Measurements from ENCODE around the gene CACNA1S. TPM values are rescaled to one million over a fixed set of nuclear protein-coding genes. Genes with fewer than 3 reads are reported as not detected.

Gene CACNA1S
- total and polyA plus RNA-seq, 2 donors (not counting 1 experiment from before 2014, with no cell fraction given) = not detected

GRCh38 chr1:200998323-200998722 is 113.9 kb downstream of the CACNA1S start:
- Histone ChIP-seq H2AFZ (ENCODE audit: insufficient read depth, low read depth, low read length, poor library complexity, severe bottlenecking) (no peak overlapping the region), H4K20me1 (ENCODE audit: control insufficient read depth, insufficient read depth, low read length, poor library complexity, severe bottlenecking) (peaks cover 6% of the 10 kb centered on the region), H3K4me2 (replicated peaks; ENCODE audit: low read depth, low read length, poor library complexity, severe bottlenecking) (no peak overlapping the region), H3K27me3 (replicated peaks in 1 of 4; ENCODE audit: control extremely low read depth in 1 of 4, control insufficient read depth in 3 of 4, insufficient read depth in 4 of 4, low read length in 3 of 4) (no peaks in the 10 kb centered on the region), H3K27ac (ENCODE audit: low read length in 2 of 2) (no peak overlapping the region), H3K9ac (ENCODE audit: low read length) (no peak overlapping the region), H3K79me2 (ENCODE audit: control insufficient read depth, insufficient read depth, low read length) (no peaks in the 10 kb centered on the region), H3K36me3 (replicated peaks in 1 of 2; ENCODE audit: control extremely low read depth in 1 of 2, control insufficient read depth in 1 of 2, extremely low read depth in 1 of 2, insufficient read depth in 2 of 2, low read length in 1 of 2) (peaks cover 0 to 87% of the 10 kb centered on the region in 2 experiments), H3K4me1 (ENCODE audit: control insufficient read depth in 2 of 2, insufficient read depth in 2 of 2, low read length in 2 of 2) (no peaks in the 10 kb centered on the region), H3K4me3 (ENCODE audit: control extremely low read depth in 1 of 5, extremely low read depth in 1 of 5, insufficient read depth in 1 of 5, low read depth in 2 of 5, low read length in 4 of 5) (no peak overlapping the region), H3K9me3 (ENCODE audit: control extremely low read depth in 1 of 3, control insufficient read depth in 2 of 3, insufficient read depth in 1 of 3, low read length in 2 of 3) (no peaks in the 10 kb centered on the region)
- no peak overlapping the region for H3K4me3 Mint-ChIP-seq
- no peak overlapping the region for H3K27ac Mint-ChIP-seq
- no peaks in the 10 kb centered on the region for H3K27me3 Mint-ChIP-seq
- POLR2A ChIA-PET = interaction anchor here (0.6 kb wide), 1 partner anchor 29 kb away, joined by 3 read pairs; no protein-coding TSS in a partner anchor
- WGBS (ENCODE audit: insufficient coverage) = over 99% methylated on average over 14 of the region's 16 CpGs
- no peak for ATAC-seq (ENCODE audit: low read depth)
- intact Hi-C loops (cut with micrococcal nuclease) = no loop called here
- CTCF ChIA-PET = interaction anchor here (1.1 kb wide), 1 partner anchor 19 kb away, joined by 3 read pairs; no protein-coding TSS in a partner anchor
- no peak for DNase-seq
- no peaks in the 10 kb centered on the region for H3K9me3 Mint-ChIP-seq (ENCODE audit: insufficient read depth)
- TF ChIP-seq, protein P1, sequence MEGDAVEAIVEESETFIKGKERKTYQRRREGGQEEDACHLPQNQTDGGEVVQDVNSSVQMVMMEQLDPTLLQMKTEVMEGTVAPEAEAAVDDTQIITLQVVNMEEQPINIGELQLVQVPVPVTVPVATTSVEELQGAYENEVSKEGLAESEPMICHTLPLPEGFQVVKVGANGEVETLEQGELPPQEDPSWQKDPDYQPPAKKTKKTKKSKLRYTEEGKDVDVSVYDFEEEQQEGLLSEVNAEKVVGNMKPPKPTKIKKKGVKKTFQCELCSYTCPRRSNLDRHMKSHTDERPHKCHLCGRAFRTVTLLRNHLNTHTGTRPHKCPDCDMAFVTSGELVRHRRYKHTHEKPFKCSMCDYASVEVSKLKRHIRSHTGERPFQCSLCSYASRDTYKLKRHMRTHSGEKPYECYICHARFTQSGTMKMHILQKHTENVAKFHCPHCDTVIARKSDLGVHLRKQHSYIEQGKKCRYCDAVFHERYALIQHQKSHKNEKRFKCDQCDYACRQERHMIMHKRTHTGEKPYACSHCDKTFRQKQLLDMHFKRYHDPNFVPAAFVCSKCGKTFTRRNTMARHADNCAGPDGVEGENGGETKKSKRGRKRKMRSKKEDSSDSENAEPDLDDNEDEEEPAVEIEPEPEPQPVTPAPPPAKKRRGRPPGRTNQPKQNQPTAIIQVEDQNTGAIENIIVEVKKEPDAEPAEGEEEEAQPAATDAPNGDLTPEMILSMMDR (IDR thresholded peaks at IDR 0.05) = no peak
- TF ChIP-seq EZH2 (IDR thresholded peaks at IDR 0.05; ENCODE audit: borderline replicate concordance, insufficient read depth, low read depth, low read length, poor library complexity, severe bottlenecking) = no peak
- peaks cover 3% of the 10 kb centered on the region for H3K4me1 Mint-ChIP-seq

DNA sequence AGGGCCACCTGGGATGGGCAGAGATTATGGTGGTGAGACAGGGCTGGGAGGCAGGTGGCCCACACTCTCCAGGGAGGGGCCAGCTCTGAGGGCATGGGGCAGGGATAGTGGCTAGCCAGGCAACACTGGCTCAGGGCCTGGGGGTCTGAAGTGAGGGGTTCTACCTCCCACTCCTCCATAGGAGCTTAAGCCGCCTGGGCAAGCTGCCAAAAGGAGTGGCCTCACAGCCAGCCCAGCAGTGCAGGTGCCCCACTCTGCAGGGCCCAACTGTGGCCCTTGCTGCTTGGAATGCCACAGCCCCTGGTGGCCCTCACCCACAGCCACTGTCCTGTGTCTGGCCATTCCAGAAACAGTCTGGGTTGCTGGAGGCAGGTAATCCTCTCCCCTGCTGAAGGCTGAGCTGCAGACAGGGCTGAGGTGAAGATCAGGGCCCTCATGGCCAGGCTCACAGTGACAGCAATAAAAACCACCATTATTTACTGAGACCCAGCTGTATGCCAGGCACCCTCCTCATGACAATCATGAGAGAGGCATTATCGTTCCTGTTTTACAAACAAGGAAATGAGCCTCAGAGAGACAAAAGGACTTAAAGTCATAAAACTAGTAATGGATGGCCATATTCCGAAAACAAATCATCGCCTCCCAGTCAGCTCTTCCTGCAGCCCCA is 119.7 kb downstream of the CACNA1S start:
- H3K79me2 ChIP-seq (ENCODE audit: control insufficient read depth, insufficient read depth, low read length) = no peaks in the 10 kb centered on the region
- ATAC-seq (ENCODE audit: low read depth) = no peak
- H3K27me3 ChIP-seq (replicated peaks in 1 of 4; ENCODE audit: control extremely low read depth in 1 of 4, control insufficient read depth in 3 of 4, insufficient read depth in 4 of 4, low read length in 3 of 4) = no peaks in the 10 kb centered on the region
- Mint-ChIP-seq H3K27ac (no peak overlapping the region), H3K4me3 (no peak overlapping the region), H3K27me3 (no peaks in the 10 kb centered on the region), H3K4me1 (no peaks in the 10 kb centered on the region), H3K9me3 (ENCODE audit: insufficient read depth) (no peaks in the 10 kb centered on the region)
- peaks cover 1 to 95% of the 10 kb centered on the region in 2 experiments for H3K36me3 ChIP-seq (replicated peaks in 1 of 2; ENCODE audit: control extremely low read depth in 1 of 2, control insufficient read depth in 1 of 2, extremely low read depth in 1 of 2, insufficient read depth in 2 of 2, low read length in 1 of 2)
- no peak overlapping the region for H3K27ac ChIP-seq (ENCODE audit: low read length in 2 of 2)
- H3K4me1 ChIP-seq (ENCODE audit: control insufficient read depth in 2 of 2, insufficient read depth in 2 of 2, low read length in 2 of 2) = no peaks in the 10 kb centered on the region
- no peak overlapping the region for H3K9ac ChIP-seq (ENCODE audit: low read length)
- 88% methylated on average over 4 of the region's 4 CpGs for WGBS (ENCODE audit: insufficient coverage)
- intact Hi-C loops (cut with micrococcal nuclease) = no loop called here
- no peak overlapping the region for H3K4me3 ChIP-seq (ENCODE audit: control extremely low read depth in 1 of 5, extremely low read depth in 1 of 5, insufficient read depth in 1 of 5, low read depth in 2 of 5, low read length in 4 of 5)
- H3K4me2 ChIP-seq (replicated peaks; ENCODE audit: low read depth, low read length, poor library complexity, severe bottlenecking) = no peak overlapping the region
- no peak for DNase-seq
- TF ChIP-seq, protein P1 (IDR thresholded peaks at IDR 0.05) = no peak
- no peak for TF ChIP-seq EZH2 (IDR thresholded peaks at IDR 0.05; ENCODE audit: borderline replicate concordance, insufficient read depth, low read depth, low read length, poor library complexity, severe bottlenecking)
- H4K20me1 ChIP-seq (ENCODE audit: control insufficient read depth, insufficient read depth, low read length, poor library complexity, severe bottlenecking) = peaks cover 6% of the 10 kb centered on the region
- ChIA-PET POLR2A (no interaction called here), CTCF (interaction anchor here (1.2 to 5.9 kb wide), 3 partner anchors 13 to 49 kb away, joined by 3 to 28 read pairs (median 12); no protein-coding TSS in a partner anchor)
- no peak overlapping the region for H2AFZ ChIP-seq (ENCODE audit: insufficient read depth, low read depth, low read length, poor library complexity, severe bottlenecking)
- no peaks in the 10 kb centered on the region for H3K9me3 ChIP-seq (ENCODE audit: control extremely low read depth in 1 of 3, control insufficient read depth in 2 of 3, insufficient read depth in 1 of 3, low read length in 2 of 3)

Measured in B cell (primary cell).